ENCODE data around the gene SFXN3. TPM values are rescaled to one million over a fixed set of nuclear protein-coding genes. Genes with fewer than 3 reads are reported as not detected.

SFXN3 gene
- total and polyA plus RNA-seq, 2 of the 13 experiments (the other 11 are each of a cell fraction or from before 2014, with no cell fraction given): 16.8 to 71.5 TPM

- TF ChIP-seq ZBTB4 (CRISPR knock-in tag; IDR thresholded peaks at IDR 0.05; ENCODE audit: borderline replicate concordance) (no peak), SOX6 (IDR thresholded peaks at IDR 0.05) (no peak), SOX6 (CRISPR knock-in tag; IDR thresholded peaks at IDR 0.05) (no peak; the same call in 1 of the 2 replicates), ZNF660 (CRISPR knock-in tag; IDR thresholded peaks at IDR 0.05; ENCODE audit: borderline replicate concordance, low read depth) (no peak), FOXA3 (CRISPR knock-in tag; IDR thresholded peaks at IDR 0.05) (no peak; the same call in none of the 2 replicates), SP2 (CRISPR knock-in tag; IDR thresholded peaks at IDR 0.05) (0 out of 2 replicates have a peak, but pooled peaks have one; percentile 28), ZNF576 (CRISPR knock-in tag; IDR thresholded peaks at IDR 0.05) (0 out of 2 replicates have a peak, but pooled peaks have one; percentile 69), SMAD1 (CRISPR knock-in tag; IDR thresholded peaks at IDR 0.05; ENCODE audit: borderline replicate concordance, low read depth) (0 out of 2 replicates have a peak, but pooled peaks have one; percentile 35), SNRNP70 (IDR thresholded peaks at IDR 0.05; ENCODE audit: low read depth, low read length) (no peak), ZKSCAN5 (CRISPR knock-in tag; IDR thresholded peaks at IDR 0.05) (no peak), KDM3A (CRISPR knock-in tag; IDR thresholded peaks at IDR 0.05; ENCODE audit: low read depth) (peak; percentile 83), ZNF414 (CRISPR knock-in tag; IDR thresholded peaks at IDR 0.05) (no peak), ZNF207 (IDR thresholded peaks at IDR 0.05; ENCODE audit: borderline replicate concordance) (no peak), FOXO1 (CRISPR knock-in tag; IDR thresholded peaks at IDR 0.05) (peak; percentile 58), NR2C2 (CRISPR knock-in tag; IDR thresholded peaks at IDR 0.05; ENCODE audit: borderline replicate concordance) (peak; percentile 63), BRCA1 (CRISPR knock-in tag; IDR thresholded peaks at IDR 0.05) (0 out of 2 replicates have a peak, but pooled peaks have one; percentile 57), ZSCAN20 (CRISPR knock-in tag; IDR thresholded peaks at IDR 0.05; ENCODE audit: borderline replicate concordance) (peak; percentile 91; the same call in 1 of the 2 replicates), GMEB2 (CRISPR knock-in tag; IDR thresholded peaks at IDR 0.05; ENCODE audit: low read depth) (no peak), AGO2 (optimal IDR thresholded peaks at IDR 0.05; ENCODE audit: low read depth, low read length) (peak; percentile 96), GLMP (CRISPR knock-in tag; IDR thresholded peaks at IDR 0.05; ENCODE audit: borderline replicate concordance) (no peak), HHEX (CRISPR knock-in tag; IDR thresholded peaks at IDR 0.05) (no peak), ZNF776 (CRISPR knock-in tag; IDR thresholded peaks at IDR 0.05) (peak; percentile 75; the same call in 1 of the 2 replicates), NFIB (CRISPR knock-in tag; IDR thresholded peaks at IDR 0.05; ENCODE audit: borderline replicate concordance) (no peak)
Observed at GRCh38 chr10:101062232-101063049, 31.4 kb downstream of the SFXN3 start (continued).
